Measurements from ENCODE around the gene MED25. TPM values are rescaled to one million over a fixed set of nuclear protein-coding genes. Genes with fewer than 3 reads are reported as not detected.

Gene MED25
- total RNA-seq, 2 experiments from 2014 or later = 65.3 to 67.9 TPM

- Mint-ChIP-seq H3K27me3 (no peaks in the 10 kb centered on the region), H3K4me1 (no peaks in the 10 kb centered on the region), H3K36me3 (ENCODE audit: low read depth) (peaks cover 55% of the 10 kb centered on the region), H3K9me3 (no peaks in the 10 kb centered on the region), H3K27ac (no peak overlapping the region), H3K4me3 (no peak overlapping the region)
- no peak for DNase-seq
- POLR2A ChIA-PET = interaction anchor here (1.2 kb wide), 1 partner anchor 91 kb away, joined by 3 read pairs; the partner anchor contains the start of genes AKT1S1 and TBC1D17
- CTCF ChIA-PET = interaction anchor here (1.1 kb wide), 1 partner anchor 13 kb away, joined by 3 read pairs; no protein-coding TSS in a partner anchor
Measured at GRCh38 chr19:49786376-49786820, 31.7 kb upstream of the MED25 start.

GRCh38 chr19:49787746-49788145 is 30.3 kb upstream of the MED25 start:
- no peaks in the 10 kb centered on the region for H3K9me3 Mint-ChIP-seq
- H3K27me3 Mint-ChIP-seq = no peaks in the 10 kb centered on the region
- no peaks in the 10 kb centered on the region for H3K4me1 Mint-ChIP-seq
- no peak overlapping the region for H3K4me3 Mint-ChIP-seq
- H3K27ac Mint-ChIP-seq = no peak overlapping the region
- peaks cover 51% of the 10 kb centered on the region for H3K36me3 Mint-ChIP-seq (ENCODE audit: low read depth)
- ChIA-PET CTCF (interaction anchor here (1.3 kb wide), 1 partner anchor 17 kb away, joined by 3 read pairs; no protein-coding TSS in a partner anchor), POLR2A (no interaction called here)
- no peak for DNase-seq

- Mint-ChIP-seq H3K27me3 (no peaks in the 10 kb centered on the region), H3K4me3 (no peak overlapping the region)
- DNase-seq = no peak
Measured at GRCh38 chr19:49788857-49789256, 29.2 kb upstream of the MED25 start.

GRCh38 chr19:49790866-49791265 is 27.2 kb upstream of the MED25 start:
- DNase-seq = no peak
- peaks cover 49% of the 10 kb centered on the region for H3K36me3 Mint-ChIP-seq (ENCODE audit: low read depth)
- no peaks in the 10 kb centered on the region for H3K9me3 Mint-ChIP-seq
- CTCF ChIA-PET = no interaction called here
- no peak overlapping the region for H3K27ac Mint-ChIP-seq
- no peaks in the 10 kb centered on the region for H3K27me3 Mint-ChIP-seq
- peaks cover 2% of the 10 kb centered on the region for H3K4me1 Mint-ChIP-seq
- H3K4me3 Mint-ChIP-seq = no peak overlapping the region
- POLR2A ChIA-PET = no interaction called here

More at GRCh38 chr19:49788857-49789256, 29.2 kb upstream of the MED25 start:
- Mint-ChIP-seq H3K4me1 (peaks cover 2% of the 10 kb centered on the region), H3K27ac (no peak overlapping the region), H3K36me3 (ENCODE audit: low read depth) (peaks cover 48% of the 10 kb centered on the region), H3K9me3 (no peaks in the 10 kb centered on the region)
- CTCF ChIA-PET = no interaction called here
- POLR2A ChIA-PET = no interaction called here

GRCh38 chr19:49791776-49792445 is 26.2 kb upstream of the MED25 start:
- H3K4me1 Mint-ChIP-seq = peaks cover 2% of the 10 kb centered on the region
- CTCF ChIA-PET = no interaction called here
- H3K36me3 Mint-ChIP-seq (ENCODE audit: low read depth) = peaks cover 48% of the 10 kb centered on the region
- H3K27ac Mint-ChIP-seq = no peak overlapping the region
- H3K27me3 Mint-ChIP-seq = no peaks in the 10 kb centered on the region
- no peak overlapping the region for H3K4me3 Mint-ChIP-seq
- no peaks in the 10 kb centered on the region for H3K9me3 Mint-ChIP-seq
- POLR2A ChIA-PET = no interaction called here
- no peak for DNase-seq

- H3K9me3 Mint-ChIP-seq = no peaks in the 10 kb centered on the region
- ChIA-PET CTCF (interaction anchor here (0.6 to 0.8 kb wide), 3 partner anchors 76 to 789 kb away, joined by 3 to 4 read pairs (median 3); no protein-coding TSS in a partner anchor), POLR2A (interaction anchor here (1.2 kb wide), 1 partner anchor 10 kb away, joined by 3 read pairs; no protein-coding TSS in a partner anchor)
- H3K27me3 Mint-ChIP-seq = no peaks in the 10 kb centered on the region
- H3K27ac Mint-ChIP-seq = peak overlapping the region; percentile 26
- no peak for DNase-seq
- H3K36me3 Mint-ChIP-seq (ENCODE audit: low read depth) = peaks cover 43% of the 10 kb centered on the region
- H3K4me1 Mint-ChIP-seq = peaks cover 2% of the 10 kb centered on the region
- H3K4me3 Mint-ChIP-seq = no peak overlapping the region
Measured at GRCh38 chr19:49792829-49793560, 25.1 kb upstream of the MED25 start.

- ChIA-PET CTCF (interaction anchor here (0.6 to 0.8 kb wide), 3 partner anchors 76 to 789 kb away, joined by 3 to 4 read pairs (median 3); no protein-coding TSS in a partner anchor), POLR2A (interaction anchor here (1.2 kb wide), 1 partner anchor 10 kb away, joined by 3 read pairs; no protein-coding TSS in a partner anchor)
- no peaks in the 10 kb centered on the region for H3K9me3 Mint-ChIP-seq
- peaks cover 2% of the 10 kb centered on the region for H3K4me1 Mint-ChIP-seq
- no peak overlapping the region for H3K4me3 Mint-ChIP-seq
- peak overlapping the region; percentile 26 for H3K27ac Mint-ChIP-seq
- DNase-seq = no peak
- H3K36me3 Mint-ChIP-seq (ENCODE audit: low read depth) = peaks cover 40% of the 10 kb centered on the region
- no peaks in the 10 kb centered on the region for H3K27me3 Mint-ChIP-seq
Measured at GRCh38 chr19:49793561-49793840, 24.6 kb upstream of the MED25 start.

- no peaks in the 10 kb centered on the region for H3K27me3 Mint-ChIP-seq
- peaks cover 2% of the 10 kb centered on the region for H3K4me1 Mint-ChIP-seq
- CTCF ChIA-PET = no interaction called here
- H3K4me3 Mint-ChIP-seq = no peak overlapping the region
- no peaks in the 10 kb centered on the region for H3K9me3 Mint-ChIP-seq
- POLR2A ChIA-PET = interaction anchor here (0.8 kb wide), 1 partner anchor 18 kb away, joined by 3 read pairs; the partner anchor contains the start of gene FUZ
- H3K36me3 Mint-ChIP-seq (ENCODE audit: low read depth) = peaks cover 42% of the 10 kb centered on the region
- DNase-seq = no peak
- H3K27ac Mint-ChIP-seq = no peak overlapping the region
Measured at GRCh38 chr19:49795615-49796014, 22.5 kb upstream of the MED25 start.

GRCh38 chr19:49798574-49798973 is 19.5 kb upstream of the MED25 start:
- Mint-ChIP-seq H3K36me3 (ENCODE audit: low read depth) (peaks cover 40% of the 10 kb centered on the region), H3K27ac (no peak overlapping the region), H3K4me1 (no peaks in the 10 kb centered on the region), H3K4me3 (no peak overlapping the region), H3K9me3 (no peaks in the 10 kb centered on the region), H3K27me3 (no peaks in the 10 kb centered on the region)
- ChIA-PET CTCF (interaction anchor here (1.3 kb wide), 1 partner anchor 13 kb away, joined by 3 read pairs; no protein-coding TSS in a partner anchor), POLR2A (no interaction called here)
- DNase-seq = no peak

- Mint-ChIP-seq H3K4me3 (no peak overlapping the region), H3K4me1 (no peaks in the 10 kb centered on the region), H3K9me3 (no peaks in the 10 kb centered on the region), H3K27me3 (no peaks in the 10 kb centered on the region), H3K27ac (no peak overlapping the region), H3K36me3 (ENCODE audit: low read depth) (peaks cover 42% of the 10 kb centered on the region)
- ChIA-PET CTCF (interaction anchor here (1.3 kb wide), 1 partner anchor 14 kb away, joined by 3 read pairs; no protein-coding TSS in a partner anchor), POLR2A (no interaction called here)
- DNase-seq = no peak
Measured at GRCh38 chr19:49799271-49799797, 18.8 kb upstream of the MED25 start.

- Mint-ChIP-seq H3K4me3 (no peak overlapping the region), H3K9me3 (no peaks in the 10 kb centered on the region), H3K36me3 (ENCODE audit: low read depth) (peaks cover 43% of the 10 kb centered on the region), H3K4me1 (no peaks in the 10 kb centered on the region), H3K27me3 (no peaks in the 10 kb centered on the region), H3K27ac (no peak overlapping the region)
- POLR2A ChIA-PET = interaction anchor here (1.4 kb wide), 1 partner anchor 12 kb away, joined by 4 read pairs; no protein-coding TSS in a partner anchor
- CTCF ChIA-PET = interaction anchor here (0.5 to 1.3 kb wide), 2 partner anchors 14 to 68 kb away, joined by 3 read pairs; partner anchors contain the start of gene PNKP
- DNase-seq = no peak
Measured at GRCh38 chr19:49799798-49800376, 18.2 kb upstream of the MED25 start.

- no peak for DNase-seq
- Mint-ChIP-seq H3K4me1 (no peaks in the 10 kb centered on the region), H3K27ac (no peak overlapping the region), H3K36me3 (ENCODE audit: low read depth) (peaks cover 34% of the 10 kb centered on the region), H3K4me3 (no peak overlapping the region), H3K9me3 (no peaks in the 10 kb centered on the region), H3K27me3 (no peaks in the 10 kb centered on the region)
- ChIA-PET POLR2A (interaction anchor here (1.4 kb wide), 1 partner anchor 12 kb away, joined by 4 read pairs; no protein-coding TSS in a partner anchor), CTCF (no interaction called here)
Measured at GRCh38 chr19:49800771-49801170, 17.3 kb upstream of the MED25 start.

Data from activated CD4-positive, alpha-beta memory T cell treated with anti-CD3 and anti-CD28 coated beads, Interleukin-2, amount 10 ng/mL, durations not matched to agents 7 days and 5 days (primary cell).